NCI-H345 treated with DMSO at 0.1 percent for 48 hours (cell line): ENCODE data around the gene MTREX.
"Not testable (repeated sequence)": the region's sequence is repeated elsewhere in the genome, so short reads cannot be mapped to it uniquely, and the experiment has no call there.

Experiments used
- DNase-seq: peaks from one replicate; lab custom pipeline; 2025; ENCODE audit not compliant: unreplicated experiment; lab: John Stamatoyannopoulos, UW

Gene MTREX

DNA sequence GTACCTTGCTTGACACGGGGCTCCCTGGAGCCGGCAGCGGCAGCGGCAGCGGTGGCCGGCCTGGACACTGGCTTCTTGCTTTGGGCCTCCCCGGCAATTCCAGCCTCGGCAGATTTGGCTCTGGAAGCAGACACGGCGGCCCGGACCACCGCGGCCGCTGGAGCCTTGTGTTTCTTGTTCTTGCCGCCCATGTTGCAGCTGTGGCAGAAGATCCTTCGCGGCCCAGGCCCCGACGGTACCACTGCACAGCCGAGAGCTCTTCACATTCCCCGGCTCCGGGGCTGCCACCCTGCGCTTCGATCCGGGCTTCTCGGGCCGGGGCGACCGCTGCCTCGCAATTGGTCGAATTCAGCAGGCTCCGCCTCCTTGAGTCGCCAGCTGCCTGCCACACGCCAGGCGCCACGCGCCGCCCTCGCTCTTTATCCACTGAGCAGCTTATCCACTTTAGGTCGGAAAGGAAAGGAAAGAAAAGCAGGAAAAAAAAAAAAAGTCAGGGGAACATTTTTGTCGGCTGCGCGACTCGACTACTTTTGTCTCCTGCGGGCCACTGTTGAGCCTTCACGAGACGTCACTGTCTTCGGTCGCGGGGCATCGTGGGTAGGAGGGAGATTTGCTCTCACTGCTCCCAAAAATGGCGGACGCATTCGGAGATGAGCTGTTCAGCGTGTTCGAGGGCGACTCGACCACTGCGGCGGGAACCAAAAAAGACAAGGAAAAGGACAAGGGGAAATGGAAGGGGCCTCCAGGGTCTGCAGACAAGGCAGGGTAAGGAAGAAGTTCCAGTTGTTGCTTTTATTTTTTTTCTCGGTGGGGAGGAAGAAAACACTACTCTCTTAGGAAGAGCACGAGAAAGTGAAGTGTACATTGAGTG, at the start of gene MTREX, which contains the start of gene DHX29:
MTREX (plus strand) TSS at position 607 of the 871 bp plus-strand sequence; CDS start at position 632, 25 bp downstream.
DHX29 (minus strand) TSS at position 312 of the 871 bp plus-strand sequence; CDS start at position 191, 121 bp downstream.
- peak; percentile 91 for DNase-seq

DNA sequence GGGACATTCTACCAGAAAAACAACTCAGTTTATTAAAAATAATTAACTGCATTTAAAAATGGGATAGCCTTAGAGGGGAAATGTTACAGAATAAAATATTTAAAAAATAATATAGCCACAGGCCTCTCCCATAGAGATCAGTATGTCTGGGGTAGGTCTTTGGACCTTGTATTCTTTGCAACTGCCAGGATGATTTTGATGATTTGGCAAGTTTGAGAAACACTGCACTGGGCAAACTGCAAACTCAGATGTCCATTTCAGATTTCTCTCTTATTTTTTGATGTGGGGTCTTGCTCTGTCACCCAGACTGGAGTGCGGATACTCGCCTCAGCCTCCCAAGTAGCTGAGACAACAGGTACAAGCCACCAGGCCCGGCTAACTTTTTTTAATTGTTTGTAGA, 49.5 kb upstream of the MTREX start:
- no peak for DNase-seq

DNA sequence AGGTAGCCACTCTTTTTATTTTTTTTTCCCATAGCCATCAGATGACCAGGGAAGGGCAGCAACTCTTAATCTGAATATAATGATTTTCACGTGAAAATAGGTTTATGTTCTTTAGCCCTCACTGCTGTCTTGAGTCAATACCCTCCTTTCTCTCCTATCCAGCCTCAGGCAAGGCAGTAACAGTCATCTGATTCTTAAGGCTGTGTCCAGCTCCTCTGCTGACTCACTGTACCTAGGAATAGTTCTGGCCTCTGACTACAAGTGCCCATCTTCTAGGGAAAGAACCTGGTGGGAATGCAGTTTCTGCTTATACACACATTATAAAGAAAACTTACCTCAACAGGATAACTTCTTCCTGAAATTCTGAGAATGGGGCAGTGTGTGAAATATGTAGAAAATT, 31.0 kb upstream of the MTREX start:
- no peak for DNase-seq

DNA sequence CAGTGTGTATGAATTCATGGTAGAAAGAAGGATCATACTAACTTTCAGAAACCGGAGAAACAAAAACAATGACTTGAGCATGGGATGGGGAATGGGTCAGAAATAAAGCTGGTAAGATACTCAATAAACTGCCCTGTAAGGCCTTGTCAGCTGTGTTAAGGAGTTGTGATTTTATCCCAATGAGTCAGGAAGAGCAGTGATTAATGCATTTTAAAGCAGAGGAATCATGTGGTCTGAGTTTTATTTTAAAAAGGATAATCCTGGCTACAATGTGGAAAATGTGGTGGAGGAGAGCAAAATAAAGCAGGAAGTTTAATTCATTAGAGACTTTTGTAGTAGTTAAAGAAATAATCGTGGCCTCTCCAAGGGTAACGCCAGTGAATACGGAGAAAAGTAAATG, 29.0 kb upstream of the MTREX start:
- no peak for DNase-seq

DNA sequence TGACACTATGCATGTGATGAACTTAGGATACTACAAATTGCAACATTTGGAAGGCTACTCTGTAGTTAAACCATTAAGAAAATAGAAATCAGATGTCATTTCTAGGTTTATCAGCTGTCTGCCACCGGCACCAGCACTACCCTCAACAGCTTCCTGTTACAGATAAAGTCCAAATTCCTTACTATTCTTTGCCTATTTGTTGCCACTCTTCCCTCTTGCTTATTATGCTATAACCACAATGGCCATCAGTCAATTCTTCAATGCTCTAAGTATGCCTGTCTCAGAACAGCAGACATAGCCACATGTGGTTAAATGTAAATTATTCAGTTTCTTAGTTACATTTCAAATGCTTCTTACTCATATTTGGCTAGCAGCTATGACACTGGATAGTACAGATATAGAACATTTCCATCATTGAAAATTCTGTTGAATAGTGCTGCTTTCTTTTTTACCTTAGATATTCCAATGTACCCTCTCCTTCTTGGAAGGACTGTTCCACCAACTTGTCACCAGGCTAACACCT, 21.3 kb upstream of the MTREX start:
- DNase-seq, result no peak

DNA sequence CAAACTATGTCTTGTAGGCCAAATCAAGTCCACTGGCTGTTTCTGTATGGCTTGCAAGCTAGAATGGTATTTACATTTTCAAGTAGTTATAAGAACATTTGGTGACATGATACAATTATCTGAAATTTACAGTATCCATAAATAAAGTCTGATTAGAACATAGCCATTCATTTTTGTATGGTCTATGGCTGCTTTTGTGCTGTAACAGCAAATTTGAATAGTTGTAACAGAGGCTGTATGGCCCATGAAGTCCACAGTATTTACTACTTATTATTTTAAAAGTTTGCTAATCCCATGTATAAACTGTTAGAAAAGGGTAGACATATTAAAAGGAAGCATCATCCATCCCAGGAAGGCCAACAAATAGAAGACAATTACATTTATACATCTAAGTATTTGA, 18.0 kb upstream of the MTREX start:
- no peak for DNase-seq

DNA sequence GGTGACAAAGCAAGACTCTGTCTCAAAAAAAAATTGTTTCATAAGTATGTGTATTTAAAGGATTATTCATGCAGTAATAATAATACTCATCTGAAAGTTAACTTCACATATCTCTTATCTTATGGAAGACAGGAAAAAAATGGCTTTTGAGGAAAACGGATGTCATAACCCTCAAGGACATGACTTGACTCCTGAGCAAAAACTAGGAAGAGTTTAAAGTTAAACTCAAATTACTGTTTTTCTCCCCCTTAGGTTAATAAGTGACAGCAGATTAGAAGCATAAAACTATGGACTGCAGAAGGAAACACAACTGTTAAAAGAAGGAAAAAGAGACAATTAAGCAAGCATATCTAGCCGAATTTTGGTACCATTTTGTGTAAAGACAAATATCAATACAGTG, 16.8 kb upstream of the MTREX start:
- no peak for DNase-seq

DNA sequence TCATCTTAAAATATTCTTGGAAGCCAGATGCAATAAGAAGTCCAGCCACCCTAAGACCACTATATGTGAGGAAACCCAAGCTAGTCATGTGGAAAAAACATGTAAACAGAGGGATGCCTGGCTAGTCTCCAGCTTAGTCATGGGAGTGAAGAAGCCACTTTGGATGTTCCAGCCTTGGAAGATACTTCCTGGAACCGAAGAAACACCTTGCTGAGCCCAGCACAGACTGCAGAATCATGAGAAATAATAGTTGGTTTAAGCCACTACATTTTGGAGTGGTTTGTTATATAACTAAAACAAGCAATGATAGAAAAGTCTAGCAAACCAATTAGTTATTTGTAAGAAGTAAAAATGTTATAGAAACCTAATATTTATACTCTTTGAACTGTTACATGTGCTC, 12.9 kb upstream of the MTREX start:
- no peak for DNase-seq

DNA sequence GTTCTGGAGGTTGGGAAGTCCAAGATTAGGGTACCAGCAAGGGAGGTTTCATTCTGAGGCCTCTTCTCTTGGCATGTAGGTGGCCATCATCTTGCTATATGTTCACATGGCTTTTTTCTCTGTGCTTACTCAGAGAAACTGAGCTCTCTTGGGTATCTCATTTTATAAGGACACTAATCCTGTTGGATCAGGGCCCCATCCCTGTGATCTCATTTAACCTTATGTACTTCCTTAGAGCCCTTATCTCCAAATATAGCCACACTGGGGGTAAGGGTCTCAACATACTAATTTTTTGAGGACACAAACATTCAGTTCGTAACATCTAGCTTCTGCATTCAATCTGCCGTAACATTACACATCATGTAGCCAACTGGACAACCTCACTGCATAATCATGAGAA, 6.9 kb upstream of the MTREX start:
- no peak for DNase-seq

DNA sequence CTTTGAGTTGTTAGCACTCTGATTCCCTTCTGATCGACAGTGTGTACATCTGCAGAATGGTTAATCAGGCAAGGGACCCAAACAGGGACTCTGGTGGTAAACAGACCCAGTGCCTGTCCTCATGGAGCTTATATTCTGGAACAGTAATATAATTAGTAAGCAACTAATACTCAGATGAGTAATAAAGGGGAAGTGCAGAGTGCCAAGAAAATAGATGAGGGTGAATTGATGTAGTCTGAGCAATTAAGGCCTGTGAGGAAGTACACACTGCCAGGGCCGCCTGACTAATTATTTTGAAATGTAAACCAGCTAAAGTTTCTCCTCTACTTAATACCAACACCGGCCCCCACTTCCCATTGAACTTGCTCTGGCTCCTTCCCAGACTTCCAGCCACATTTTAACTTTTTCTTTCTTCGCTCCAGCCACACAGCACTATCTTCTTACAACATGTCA, 4.5 kb upstream of the MTREX start:
- DNase-seq, result no peak

DNA sequence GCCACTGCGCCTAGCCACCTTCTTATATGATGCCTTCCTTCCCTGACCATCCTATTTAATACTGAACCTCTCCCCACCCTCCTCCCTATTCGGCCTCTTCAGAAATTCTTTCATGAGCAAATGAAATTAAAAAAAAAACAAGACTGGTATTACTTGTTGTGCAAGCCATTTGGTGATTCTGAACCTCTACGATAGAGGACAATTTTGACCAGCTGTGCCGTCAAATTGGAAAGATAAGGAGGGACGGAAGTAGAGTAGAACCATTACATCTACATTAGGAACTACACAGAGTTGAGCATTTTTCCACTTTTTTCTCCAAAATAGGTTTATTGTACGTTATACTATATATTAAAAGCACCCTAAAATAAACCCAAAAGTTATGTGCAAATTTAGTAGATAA, 3.2 kb upstream of the MTREX start:
- DNase-seq, result no peak

DNA sequence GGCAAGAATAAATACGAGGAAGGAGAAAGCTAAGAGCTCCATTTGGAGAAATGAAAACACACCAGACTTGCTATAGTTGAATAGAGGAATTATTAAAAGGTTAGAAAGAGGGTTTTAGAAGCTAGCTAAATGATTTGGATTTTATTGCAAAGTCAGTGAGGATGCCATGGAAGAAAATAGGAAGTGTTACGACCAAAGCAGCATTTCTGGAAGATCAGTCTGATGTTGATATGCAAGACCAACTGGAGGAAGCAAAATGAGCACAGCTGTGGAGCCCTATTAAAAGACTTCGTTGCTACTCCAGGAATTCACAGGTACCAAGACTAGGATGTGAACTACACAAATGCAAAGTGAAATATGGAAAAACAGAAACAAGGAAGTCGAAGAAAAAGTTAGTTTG, 2.4 kb upstream of the MTREX start:
- DNase-seq, result no peak

DNA sequence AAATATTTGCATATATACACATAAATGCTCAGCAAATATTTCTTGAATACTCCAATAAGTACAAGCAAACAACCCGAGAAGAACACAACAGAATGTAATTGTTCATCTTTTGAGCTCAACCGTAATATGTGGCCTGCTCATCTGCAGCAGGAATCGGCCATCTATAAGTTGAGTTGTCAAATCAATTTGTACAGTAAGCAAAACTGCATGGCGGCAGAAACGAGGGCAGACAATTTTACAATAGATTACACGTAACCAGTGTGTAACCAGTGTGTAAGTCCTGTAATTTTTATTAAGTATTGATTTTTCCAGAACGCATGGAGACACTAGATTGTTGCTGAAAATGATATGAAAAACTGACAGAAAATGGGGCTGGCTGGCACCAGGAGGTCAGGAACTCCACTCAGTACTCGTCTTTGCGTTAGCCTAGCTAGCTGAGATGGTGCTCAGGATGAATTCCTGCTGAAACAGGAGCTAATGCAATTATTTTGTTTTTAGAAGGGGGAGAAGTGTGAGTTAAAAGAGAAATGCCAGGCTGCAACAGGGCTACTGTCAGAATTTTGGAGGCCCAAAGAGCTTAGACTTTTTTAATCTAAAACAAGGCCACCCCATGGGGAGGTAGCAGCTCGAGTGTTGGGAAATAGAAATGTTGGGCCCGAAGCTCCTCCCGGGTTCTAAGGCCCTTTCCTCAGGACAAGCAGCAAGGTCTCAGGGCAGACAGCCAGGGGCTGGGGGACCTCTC, 977 bp upstream of the MTREX start:
- no peak for DNase-seq

DNA sequence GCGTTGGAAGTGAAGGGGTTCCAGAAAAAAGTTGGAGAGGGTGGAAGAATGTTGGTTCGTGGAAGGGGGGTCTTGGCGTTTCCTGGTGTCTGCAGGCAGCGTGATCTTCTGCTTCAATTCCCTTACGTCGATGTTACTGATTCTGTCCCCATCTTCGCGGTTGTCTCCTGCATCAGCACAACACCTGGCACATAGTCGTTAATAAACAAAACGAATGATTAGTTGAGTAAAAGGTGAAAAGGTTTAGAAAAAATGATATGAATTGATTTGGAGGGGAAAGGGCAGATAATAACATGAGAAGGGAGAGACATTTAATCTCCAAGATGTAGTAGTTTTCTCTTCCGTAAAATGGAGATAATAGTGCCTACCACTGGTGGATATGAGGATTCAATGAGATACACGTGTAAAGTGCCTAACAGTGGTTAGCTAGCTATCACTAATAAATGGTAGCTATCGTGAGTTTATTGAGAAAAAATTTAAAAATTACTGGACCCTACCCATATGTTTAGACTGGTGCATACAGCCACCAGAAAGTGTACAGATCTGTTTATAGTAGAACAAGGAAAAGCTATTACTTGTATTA, 556 bp downstream of the MTREX start:
- DNase-seq, result no peak

DNA sequence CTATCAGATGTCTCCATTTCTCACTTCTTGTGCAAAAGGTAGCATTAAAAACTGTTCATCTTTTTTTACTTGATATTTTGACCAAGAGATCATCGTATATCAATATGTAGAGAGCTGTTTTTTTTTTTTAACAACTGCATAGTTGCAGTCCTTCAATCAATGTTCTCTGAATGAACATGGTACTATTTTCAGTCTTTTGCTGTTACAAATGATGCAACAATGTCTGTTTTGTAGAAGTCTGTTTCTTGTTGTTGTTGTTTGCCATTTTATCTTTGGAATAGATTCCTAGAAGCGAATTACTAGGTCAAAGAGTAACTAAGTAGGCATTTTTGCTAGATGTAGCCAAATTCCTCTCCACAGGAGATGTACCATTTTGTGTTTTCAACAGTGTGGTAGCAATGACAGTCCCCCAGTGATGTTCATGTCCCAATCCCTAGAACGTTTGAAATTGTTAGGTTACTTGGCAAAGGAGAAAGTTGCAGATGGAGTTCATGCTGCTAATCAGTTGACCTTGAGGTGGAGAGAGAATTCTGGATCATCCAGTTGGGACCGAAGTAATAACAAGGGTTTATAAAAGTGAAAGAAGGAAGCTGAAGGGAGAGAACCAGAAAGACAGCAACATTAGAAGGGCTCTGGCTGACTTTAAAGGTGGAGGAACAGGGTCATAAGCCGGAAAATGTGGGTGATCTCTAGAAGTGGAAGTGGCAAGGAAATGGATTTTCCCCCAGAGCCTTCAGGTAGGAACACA, 6.3 kb downstream of the MTREX start:
- no peak for DNase-seq

DNA sequence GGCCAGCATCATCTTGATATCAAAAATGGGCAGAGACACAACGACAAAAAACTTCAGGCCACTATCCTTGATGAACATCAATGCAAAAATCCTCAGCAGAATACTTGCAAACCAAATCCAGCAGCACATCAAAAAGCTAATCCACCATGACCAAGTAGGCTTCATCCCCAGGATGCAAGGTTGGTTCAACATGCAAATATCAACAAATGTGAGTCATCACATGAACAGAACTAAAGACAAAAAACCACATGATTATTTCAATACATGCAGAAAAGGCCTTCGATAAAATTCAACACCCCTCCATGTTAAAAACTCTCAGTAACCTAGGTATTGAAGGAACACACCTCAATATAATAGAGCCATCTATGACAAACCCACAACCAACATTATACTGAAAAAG, 8.5 kb downstream of the MTREX start:
- DNase-seq, result no peak

DNA sequence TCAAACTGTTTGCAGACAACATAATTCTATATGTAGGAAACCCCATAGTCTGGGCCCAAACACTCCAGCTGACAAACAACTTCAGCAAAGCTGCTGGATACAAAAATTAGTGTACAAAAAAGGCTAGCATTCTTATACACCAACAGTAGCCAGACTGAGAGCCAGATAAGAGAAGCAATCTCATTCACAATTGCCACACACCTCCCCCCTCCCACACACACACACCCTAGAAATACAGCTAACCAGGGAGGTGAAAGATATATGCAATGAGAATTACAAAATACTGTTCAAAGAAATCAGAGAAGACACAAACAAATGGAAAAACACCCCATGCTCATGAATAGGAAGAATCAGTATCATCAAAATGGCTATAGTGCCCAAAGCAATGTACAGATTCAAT, 9.0 kb downstream of the MTREX start:
- DNase-seq, result no peak

DNA sequence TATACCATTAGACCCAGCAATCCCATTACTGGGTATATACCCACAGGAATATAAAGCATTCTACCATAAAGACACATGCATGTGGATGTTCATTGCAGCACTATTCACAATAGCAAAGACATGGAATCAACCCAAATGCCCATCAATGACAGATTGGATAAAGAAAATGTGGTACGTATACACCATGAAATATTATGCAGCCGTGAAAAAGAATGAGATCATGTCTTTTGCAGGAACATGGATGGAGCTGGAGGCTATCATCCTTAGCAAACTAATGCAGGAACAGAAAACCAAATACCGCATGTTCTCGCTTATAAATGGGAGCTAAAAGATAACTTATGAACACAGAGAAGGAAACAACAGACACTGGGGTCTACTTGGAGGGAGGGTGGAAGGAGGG, 10.4 kb downstream of the MTREX start:
- not testable (repeated sequence) for DNase-seq

DNA sequence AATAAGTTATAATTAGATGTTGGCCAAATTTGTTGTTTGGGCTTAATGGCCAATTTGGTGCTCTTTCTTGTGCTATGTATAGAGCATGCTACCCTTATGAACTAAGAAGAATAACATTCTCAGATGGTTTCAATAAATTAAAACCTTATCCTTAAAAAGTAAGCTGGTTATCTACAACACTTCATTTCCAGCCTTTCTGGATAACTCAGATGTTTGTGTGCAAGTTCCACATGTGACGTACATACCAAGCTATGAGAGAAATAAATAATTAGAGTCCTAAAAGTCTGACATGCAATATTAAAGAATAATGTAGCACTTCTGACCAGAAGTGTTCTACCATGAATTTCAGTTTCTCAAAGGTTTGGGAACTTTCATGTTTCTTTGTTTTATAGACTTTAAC, 11.7 kb downstream of the MTREX start:
- DNase-seq, result no peak

DNA sequence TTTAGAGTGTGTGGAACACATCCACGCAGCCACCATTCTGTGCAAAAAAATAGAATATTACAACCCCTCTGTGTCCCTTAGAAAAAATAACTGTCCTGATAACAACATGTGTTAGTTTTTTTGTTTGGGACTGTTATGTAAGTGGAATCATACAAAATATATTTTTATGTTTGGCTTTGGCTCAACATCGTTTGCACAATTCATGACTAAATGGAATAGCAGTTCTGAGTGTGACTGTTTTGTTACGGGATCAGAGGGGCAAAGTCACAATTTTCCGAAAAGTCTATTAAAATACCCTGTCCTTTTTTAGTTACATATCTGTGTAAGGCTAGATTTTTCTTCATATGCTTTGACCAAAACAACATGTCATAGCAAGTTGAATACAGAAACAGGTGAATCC, 12.8 kb downstream of the MTREX start:
- no peak for DNase-seq

DNA sequence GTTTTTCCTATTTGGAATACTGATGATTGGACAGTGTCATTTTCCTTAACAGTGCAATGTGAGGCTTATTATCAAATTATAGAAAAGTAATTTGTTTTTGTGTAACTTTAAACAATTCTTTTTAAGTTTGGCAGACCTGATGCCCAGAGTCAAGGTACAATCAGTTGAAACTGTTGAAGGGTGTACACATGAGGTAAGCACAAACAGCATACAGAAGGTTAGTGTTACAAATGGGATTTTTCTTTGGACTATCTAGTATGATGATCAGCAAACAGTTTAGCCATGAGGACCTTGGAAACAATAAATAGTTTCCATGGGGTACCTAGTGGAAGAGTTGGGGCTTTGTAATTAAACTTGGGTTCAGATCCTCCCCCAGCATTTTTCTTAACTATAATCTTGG, 16.2 kb downstream of the MTREX start:
- no peak for DNase-seq
